Adipose tissue (tissue), 3 donors: ENCODE results near the gene DLG4. TPM values are rescaled to one million over a fixed set of nuclear protein-coding genes. Genes with fewer than 3 reads are reported as not detected.
"Not testable (repeated sequence)": the region's sequence is repeated elsewhere in the genome, so short reads cannot be mapped to it uniquely, and the experiment has no call there.

ENCODE experiments used
- H3K27ac ChIP-seq: one replicate; pipeline ENCODE4 v1.5.1; 2013; ENCODE audit warnings: low read depth, low read length
- WGBS, 3 donors: extraction: QIAGEN DNeasy Blood & Tissue Kit; methylation state at CpG; one replicate each; pipeline ENCODE4 v1.1.7; 2013; 5-methylcytosine and 5-hydroxymethylcytosine counted together
- polyA plus RNA-seq, 3 donors: library from polyadenylated mRNA; stranded (reverse); fragments of 200-250 nt; gene quantifications; one replicate each; pipeline ENCODE4 v1.2.3, GENCODE V29; 2013
- donor health status: healthy with polysubstance abuse.
- donor health status: Bipolar disorder and iron deficiency.
- donor health status: healthy.

Gene DLG4
- polyA plus RNA-seq, 3 donors = 3.3 to 26.3 (median 5.5) TPM

- no peak overlapping the region for H3K27ac ChIP-seq
- WGBS, 3 donors = 7 to 27% (median 11%) methylated on average over 17 of the region's 17 CpGs
Measured at GRCh38 chr17:7176841-7177190, 42.8 kb downstream of the DLG4 start.

GRCh38 chr17:7176107-7176840, 43.4 kb downstream of the DLG4 start:
- 76 to 96% (median 92%) methylated on average over 1 of the region's 1 CpG for WGBS, 3 donors
- no peak overlapping the region for H3K27ac ChIP-seq

GRCh38 chr17:7175330-7175733, 44.3 kb downstream of the DLG4 start:
- WGBS, 3 donors = 89 to 94% (median 94%) methylated on average over 5 of the region's 5 CpGs

GRCh38 chr17:7174603-7175326, 44.9 kb downstream of the DLG4 start:
- H3K27ac ChIP-seq = no peak overlapping the region
- WGBS, 3 donors = 75 to 79% (median 76%) methylated on average over 7 of the region's 7 CpGs

More at GRCh38 chr17:7175330-7175733, 44.3 kb downstream of the DLG4 start:
- no peak overlapping the region for H3K27ac ChIP-seq

- 47 to 52% (median 50%) methylated on average over 64 to 69 of the region's 69 CpGs for WGBS, 3 donors
- H3K27ac ChIP-seq = no peak overlapping the region
Measured at GRCh38 chr17:7173687-7174602, 45.7 kb downstream of the DLG4 start.

- H3K27ac ChIP-seq = not testable (repeated sequence)
- WGBS, 3 donors = 92 to 93% (median 93%) methylated on average over 18 of the region's 18 CpGs
Measured at GRCh38 chr17:7172522-7173191, 47.0 kb downstream of the DLG4 start.

- 90 to 96% (median 96%) methylated on average over 7 of the region's 7 CpGs for WGBS, 3 donors
- not testable (repeated sequence) for H3K27ac ChIP-seq
Measured at GRCh38 chr17:7169565-7169908, 50.1 kb downstream of the DLG4 start.

- H3K27ac ChIP-seq = not testable (repeated sequence)
- WGBS, 3 donors = 89% methylated on average over 10 of the region's 10 CpGs
Measured at GRCh38 chr17:7168841-7169564, 50.6 kb downstream of the DLG4 start.

- 29 to 85% (median 38%) methylated on average over 4 of the region's 4 CpGs for whole genome bisulfite sequencing, 3 donors
- H3K27ac ChIP-seq = no peak overlapping the region
Measured at GRCh38 chr17:7167832-7168231, 51.8 kb downstream of the DLG4 start.

- 82 to 93% (median 92%) methylated on average over 7 of the region's 7 CpGs for WGBS, 3 donors
- H3K27ac ChIP-seq = no peak overlapping the region
Measured at GRCh38 chr17:7166873-7167272, 52.8 kb downstream of the DLG4 start.

- H3K27ac ChIP-seq = not testable (repeated sequence)
- WGBS, 3 donors = 56 to 71% (median 56%) methylated on average over 10 of the region's 10 CpGs
Measured at GRCh38 chr17:7159571-7159970, 60.1 kb downstream of the DLG4 start.

- WGBS, 3 donors = 74 to 85% (median 80%) methylated on average over 10 of the region's 10 CpGs
- not testable (repeated sequence) for H3K27ac ChIP-seq
Measured at GRCh38 chr17:7158424-7158823, 61.2 kb downstream of the DLG4 start.

- no peak overlapping the region for H3K27ac ChIP-seq
- WGBS, 3 donors = 52 to 71% (median 63%) methylated on average over 10 of the region's 10 CpGs
Measured at GRCh38 chr17:7156342-7156940, 63.2 kb downstream of the DLG4 start.

- H3K27ac ChIP-seq = no peak overlapping the region
- WGBS, 3 donors = 64 to 86% (median 71%) methylated on average over 3 of the region's 3 CpGs
Measured at GRCh38 chr17:7147772-7148171, 71.9 kb downstream of the DLG4 start.

GRCh38 chr17:7146115-7146514, 73.5 kb downstream of the DLG4 start:
- H3K27ac ChIP-seq = no peak overlapping the region
- 51 to 73% (median 56%) methylated on average over 5 to 6 of the region's 6 CpGs for WGBS, 3 donors

- H3K27ac ChIP-seq = no peak overlapping the region
- 75 to 77% (median 76%) methylated on average over 11 of the region's 11 CpGs for WGBS, 3 donors
Measured at GRCh38 chr17:7144213-7144612, 75.4 kb downstream of the DLG4 start.

- WGBS, 3 donors = 30 to 78% (median 73%) methylated on average over 10 of the region's 10 CpGs
- H3K27ac ChIP-seq = no peak overlapping the region
Measured at GRCh38 chr17:7141824-7142223, 77.8 kb downstream of the DLG4 start.
